Sigmoid colon (tissue), 4 donors: ENCODE measurements around the gene MAN2A2.

Source experiments
- EP300 ChIP-seq, 4 donors: sonication (generic); formaldehyde crosslinking; IDR thresholded peaks; one replicate each; pipeline ENCODE4 v1.6.1; 2017; ENCODE audit warnings: antibody characterized with exemption in 4 of 4
- POLR2A ChIP-seq, 2 donors: fragments of 450-650 bp; IDR thresholded peaks; one replicate each; pipeline ENCODE4 v1.6.1; 2016; ENCODE audit warnings: antibody characterized with exemption in 2 of 2, mild to moderate bottlenecking in 2 of 2, moderate library complexity in 2 of 2
- POLR2AphosphoS5 ChIP-seq, 4 donors: sonication (generic); formaldehyde crosslinking; IDR thresholded peaks; one replicate each; pipeline ENCODE4 v1.6.1; 2017; ENCODE audit warnings: antibody characterized with exemption in 4 of 4
- TF ChIP-seq, protein P1 (sequence below), 4 experiments: fragments of 450-650 bp in 3 of 4; fragments of 200-600 bp in 1 of 4; IDR thresholded peaks; one replicate each; pipeline ENCODE4 v1.5.1; 2016 to 2019; ENCODE audit warnings: antibody characterized with exemption in 4 of 4, mild to moderate bottlenecking in 3 of 4, moderate library complexity in 2 of 4

GRCh38 chr15:90954712-90955623 is 51.9 kb downstream of the MAN2A2 start, which contains the start of gene RCCD1:
- TF ChIP-seq, protein P1, sequence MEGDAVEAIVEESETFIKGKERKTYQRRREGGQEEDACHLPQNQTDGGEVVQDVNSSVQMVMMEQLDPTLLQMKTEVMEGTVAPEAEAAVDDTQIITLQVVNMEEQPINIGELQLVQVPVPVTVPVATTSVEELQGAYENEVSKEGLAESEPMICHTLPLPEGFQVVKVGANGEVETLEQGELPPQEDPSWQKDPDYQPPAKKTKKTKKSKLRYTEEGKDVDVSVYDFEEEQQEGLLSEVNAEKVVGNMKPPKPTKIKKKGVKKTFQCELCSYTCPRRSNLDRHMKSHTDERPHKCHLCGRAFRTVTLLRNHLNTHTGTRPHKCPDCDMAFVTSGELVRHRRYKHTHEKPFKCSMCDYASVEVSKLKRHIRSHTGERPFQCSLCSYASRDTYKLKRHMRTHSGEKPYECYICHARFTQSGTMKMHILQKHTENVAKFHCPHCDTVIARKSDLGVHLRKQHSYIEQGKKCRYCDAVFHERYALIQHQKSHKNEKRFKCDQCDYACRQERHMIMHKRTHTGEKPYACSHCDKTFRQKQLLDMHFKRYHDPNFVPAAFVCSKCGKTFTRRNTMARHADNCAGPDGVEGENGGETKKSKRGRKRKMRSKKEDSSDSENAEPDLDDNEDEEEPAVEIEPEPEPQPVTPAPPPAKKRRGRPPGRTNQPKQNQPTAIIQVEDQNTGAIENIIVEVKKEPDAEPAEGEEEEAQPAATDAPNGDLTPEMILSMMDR (IDR thresholded peaks at IDR 0.05): no peak
- TF ChIP-seq EP300 (IDR thresholded peaks at IDR 0.05) (no peak), POLR2A (IDR thresholded peaks at IDR 0.05) (peak; percentile 17 to 36), POLR2AphosphoS5 (IDR thresholded peaks at IDR 0.05) (peak; percentile 63 to 87 (median 85))
